H1 (cell line): ENCODE data around the gene KRTAP5-1. TPM values are rescaled to one million over a fixed set of nuclear protein-coding genes. Genes with fewer than 3 reads are reported as not detected.

Experiments used
- CTCF ChIA-PET: fragments of 300-600 bp; sonication (Branson Sonifier 250); formaldehyde crosslinking; loops from one replicate; lab custom pipeline; 2021; ENCODE audit not compliant: partially characterized antibody; lab: Charles Lee
- POLR2A ChIA-PET: fragments of 300-600 bp; sonication (Branson Sonifier 250); formaldehyde crosslinking; loops from one replicate; lab custom pipeline; 2021; ENCODE audit warnings: inconsistent platforms; ENCODE audit not compliant: partially characterized antibody; lab: Charles Lee
- DNase-seq, 2 experiments: peaks; one replicate each; pipeline versions ENCODE4 v3.0.0 to v3.0.0-alpha.2; 2010 to 2022; ENCODE audit warnings: low spot score in 2 of 2, low read depth in 1 of 2, mixed read lengths in 1 of 2
- FAIRE-seq: peaks from 2 replicates; lab custom pipeline; 2011; peaks lifted over from hg19 to GRCh38; lab: Jason Lieb, UNC
- H2AFZ ChIP-seq: 2 replicates; pipeline ENCODE4 v1.8.1; 2012; ENCODE audit warnings: low read length, inconsistent platforms
- H2AK5ac ChIP-seq: 2 replicates; pipeline ENCODE4 v1.6.1; 2013; ENCODE audit warnings: low read depth, low read length
- H2BK120ac ChIP-seq: replicated peaks from 2 replicates; pipeline ENCODE3; 2013; ENCODE audit warnings: low read depth, low read length, inconsistent platforms
- H2BK12ac ChIP-seq: 2 replicates; pipeline ENCODE4 v1.6.1; 2013; ENCODE audit warnings: low read depth, low read length
- H2BK15ac ChIP-seq: 2 replicates; pipeline ENCODE4 v1.6.1; 2013; ENCODE audit warnings: low read length
- H2BK20ac ChIP-seq: 2 replicates; pipeline ENCODE4 v1.6.1; 2013; ENCODE audit warnings: low read length
- H2BK5ac ChIP-seq: 2 replicates; pipeline ENCODE4 v1.6.1; 2013; ENCODE audit warnings: low read depth, low read length
- H3K14ac ChIP-seq: 2 replicates; pipeline ENCODE4 v1.6.1; 2013; ENCODE audit warnings: inconsistent platforms; ENCODE audit not compliant: insufficient read length
- H3K18ac ChIP-seq: 2 replicates; pipeline ENCODE4 v1.6.1; 2013; ENCODE audit warnings: low read length; ENCODE audit errors: extremely low read depth
- H3K23ac ChIP-seq: 2 replicates; pipeline ENCODE4 v1.6.1; 2013; ENCODE audit warnings: inconsistent platforms; ENCODE audit not compliant: insufficient read length
- H3K23me2 ChIP-seq: 2 replicates; pipeline ENCODE4 v1.6.1; 2013; ENCODE audit warnings: low read depth, low read length
- H3K27ac ChIP-seq: 2 replicates; pipeline ENCODE4 v1.6.1; 2011; ENCODE audit warnings: low read depth, low read length, inconsistent platforms
- H3K27me3 ChIP-seq, 4 experiments: replicated peaks in 1 of 4; 1 replicate in 1 of 4; 2 replicates in 3 of 4; pipeline versions ENCODE4 v1.6.1 to v1.8.1; 2011 to 2013; ENCODE audit warnings: low read length in 3 of 4, mild to moderate bottlenecking in 3 of 4, inconsistent platforms in 2 of 4, mixed read lengths in 2 of 4, moderate library complexity in 1 of 4; ENCODE audit not compliant: control insufficient read depth in 3 of 4, insufficient read depth in 3 of 4; ENCODE audit errors: extremely low read depth in 1 of 4
- H3K36me3 ChIP-seq, 4 experiments: 2 replicates each; pipeline versions ENCODE4 v1.6.1 to v1.8.1; 2011 to 2013; ENCODE audit warnings: mild to moderate bottlenecking in 4 of 4, low read length in 3 of 4, moderate library complexity in 2 of 4, control low read depth in 1 of 4, inconsistent platforms in 1 of 4; ENCODE audit not compliant: insufficient read depth in 4 of 4, control insufficient read depth in 2 of 4
- H3K4ac ChIP-seq: replicated peaks from 2 replicates; pipeline ENCODE3; 2013; ENCODE audit warnings: low read length, low read depth, mixed read lengths, inconsistent platforms; ENCODE audit not compliant: insufficient read length
- H3K4me1 ChIP-seq, 4 experiments: replicated peaks in 1 of 4; 1 replicate in 1 of 4; 2 replicates in 3 of 4; pipeline versions ENCODE4 v1.6.1 to v1.8.1; 2011 to 2013; ENCODE audit warnings: low read length in 3 of 4, inconsistent platforms in 2 of 4, mixed read lengths in 1 of 4; ENCODE audit not compliant: insufficient read depth in 4 of 4, control insufficient read depth in 3 of 4
- H3K4me2 ChIP-seq, 2 experiments: 2 replicates each; pipeline versions ENCODE4 v1.6.1 to v1.8.1; 2011 to 2013; ENCODE audit warnings: low read depth in 2 of 2, low read length in 2 of 2, control low read depth in 1 of 2, inconsistent platforms in 1 of 2, mild to moderate bottlenecking in 1 of 2; ENCODE audit not compliant: insufficient read depth in 1 of 2
- H3K4me3 ChIP-seq, 4 experiments: fragments of 200-600, 300-600 bp in 1 of 4; sonication (generic), shearing (Covaris generic), sonication (Bioruptor Twin) in 1 of 4; 2 replicates each; pipeline versions ENCODE4 v1.5.1 to v1.8.1; 2011 to 2016; ENCODE audit warnings: low read length in 4 of 4, low read depth in 3 of 4, control low read depth in 2 of 4, inconsistent platforms in 2 of 4, mild to moderate bottlenecking in 2 of 4, mixed read lengths in 1 of 4, moderate library complexity in 1 of 4; ENCODE audit not compliant: insufficient read depth in 2 of 4; ENCODE audit errors: extremely low read depth in 1 of 4
- H3K56ac ChIP-seq: replicated peaks from 2 replicates; pipeline ENCODE3; 2013; ENCODE audit warnings: low read depth, mild to moderate bottlenecking, mixed read lengths, low read length, inconsistent platforms; ENCODE audit not compliant: insufficient read length
- H3K79me1 ChIP-seq: 2 replicates; pipeline ENCODE4 v1.6.1; 2013; ENCODE audit warnings: low read depth, low read length, control low read depth
- H3K79me2 ChIP-seq, 2 experiments: 2 replicates each; pipeline versions ENCODE4 v1.6.1 to v1.8.1; 2012 to 2013; ENCODE audit warnings: low read length in 2 of 2, mild to moderate bottlenecking in 2 of 2, inconsistent platforms in 1 of 2; ENCODE audit not compliant: insufficient read depth in 2 of 2, control insufficient read depth in 1 of 2
- H3K9ac ChIP-seq, 4 experiments: replicated peaks in 1 of 4; 1 replicate in 1 of 4; 2 replicates in 3 of 4; pipeline versions ENCODE4 v1.6.1 to v1.8.1; 2011 to 2013; ENCODE audit warnings: low read depth in 3 of 4, low read length in 3 of 4, control low read depth in 2 of 4, mild to moderate bottlenecking in 2 of 4, moderate library complexity in 2 of 4, inconsistent platforms in 1 of 4; ENCODE audit errors: extremely low read depth in 1 of 4
- H3K9me3 ChIP-seq, 2 experiments: 2 replicates each; pipeline versions ENCODE4 v1.6.1 to v1.8.1; 2012 to 2013; ENCODE audit warnings: mild to moderate bottlenecking in 2 of 2, moderate library complexity in 2 of 2, control low read depth in 1 of 2, inconsistent platforms in 1 of 2, low read depth in 1 of 2, low read length in 1 of 2, mixed read lengths in 1 of 2; ENCODE audit not compliant: insufficient read depth in 2 of 2
- H4K20me1 ChIP-seq, 2 experiments: replicated peaks in 1 of 2; 2 replicates each; pipeline versions ENCODE3 to v1.8.1; 2011 to 2013; ENCODE audit warnings: inconsistent platforms in 2 of 2, low read length in 2 of 2, mild to moderate bottlenecking in 1 of 2; ENCODE audit not compliant: insufficient read depth in 2 of 2, control insufficient read depth in 1 of 2
- H4K5ac ChIP-seq: 2 replicates; pipeline ENCODE4 v1.6.1; 2013; ENCODE audit warnings: low read length, low read depth, mixed read lengths, inconsistent platforms; ENCODE audit not compliant: insufficient read length
- H4K8ac ChIP-seq: 2 replicates; pipeline ENCODE4 v1.8.0; 2013; ENCODE audit warnings: mild to moderate bottlenecking, moderate library complexity, low read length, inconsistent platforms; ENCODE audit not compliant: insufficient read depth; ENCODE audit errors: extremely low read depth
- H4K91ac ChIP-seq: replicated peaks from 2 replicates; pipeline ENCODE3; 2013; ENCODE audit warnings: low read length, mixed read lengths, inconsistent platforms; ENCODE audit not compliant: insufficient read length
- FOSL1 ChIP-seq: IDR thresholded peaks from 2 replicates; pipeline ENCODE4 v1.6.1; 2011; ENCODE audit warnings: mild to moderate bottlenecking, low read depth, low read length, moderate library complexity; ENCODE audit not compliant: insufficient read depth
- MAFK ChIP-seq: IDR thresholded peaks from 2 replicates; pipeline ENCODE4 v1.6.1; 2012; ENCODE audit warnings: low read depth, mild to moderate bottlenecking, improper control_type of control experiment, low read length
- RAD21 ChIP-seq, 2 experiments: IDR thresholded peaks in 1 of 2; conservative IDR thresholded peaks in 1 of 2; 2 replicates each; pipeline ENCODE4 v1.6.1; 2011; ENCODE audit warnings: low read depth in 2 of 2, low read length in 2 of 2, improper control_type of control experiment in 1 of 2, inconsistent platforms in 1 of 2, mild to moderate bottlenecking in 1 of 2, moderate library complexity in 1 of 2
- ZNF274 ChIP-seq: IDR thresholded peaks from 2 replicates; pipeline ENCODE4 v1.7.0; 2012; ENCODE audit warnings: low read length, borderline replicate concordance; ENCODE audit errors: extremely low read depth
- WGBS, 2 experiments: shearing (Covaris generic) in 1 of 2; methylation state at CpG; one replicate each; pipeline versions ENCODE4 v1.1.6 to v1.1.7; 2013 to 2015; ENCODE audit warnings: low lambda C conversion rate in 2 of 2, mixed read lengths in 2 of 2, inconsistent platforms in 1 of 2, low coverage in 1 of 2, missing lambda C conversion rate in 1 of 2; ENCODE audit not compliant: insufficient replicate concordance in 2 of 2, insufficient coverage in 1 of 2, insufficient read length in 1 of 2; ENCODE audit errors: extremely low coverage in 1 of 2, missing lambda C conversion rate in 1 of 2; 5-methylcytosine and 5-hydroxymethylcytosine counted together
- polyA plus RNA-seq, 7 experiments: library from polyadenylated mRNA; depleted of rRNA in 3 of 7; stranded (reverse) in 5 of 7; unstranded in 2 of 7; fragments of >200 nt in 5 of 7; fragments of 200-250 nt in 2 of 7; gene quantifications; 1 replicate in 5 of 7; 2 replicates in 1 of 7; 4 replicates in 1 of 7; pipeline versions ENCODE4 v1.2.1 to v1.2.3, GENCODE V29; 2011 to 2013; ENCODE audit warnings: missing spikeins in 2 of 7, mixed read lengths in 2 of 7
- total RNA-seq: library from RNA; stranded (reverse); fragmentation: NEBNext Ultra II Directional; extraction: Animal tissue kit (Norgen Biotek cat#: 25700); gene quantifications from 2 replicates; pipeline ENCODE4 v1.2.1, GENCODE V29; 2021
- TF ChIP-seq, protein P1 (sequence below), 3 experiments: IDR thresholded peaks; 1 replicate in 2 of 3; 2 replicates in 1 of 3; pipeline versions ENCODE4 v1.5.1 to v1.6.1; 2011; ENCODE audit warnings: low read length in 3 of 3, mild to moderate bottlenecking in 3 of 3, inconsistent platforms in 2 of 3, low read depth in 1 of 3, moderate library complexity in 1 of 3; ENCODE audit not compliant: insufficient read depth in 1 of 3; ENCODE audit errors: control extremely low read depth in 1 of 3

Gene KRTAP5-1
- total and polyA plus RNA-seq, 2 of the 8 experiments (the other 6 are each of a cell fraction or from before 2014, with no cell fraction given), result not detected

DNA sequence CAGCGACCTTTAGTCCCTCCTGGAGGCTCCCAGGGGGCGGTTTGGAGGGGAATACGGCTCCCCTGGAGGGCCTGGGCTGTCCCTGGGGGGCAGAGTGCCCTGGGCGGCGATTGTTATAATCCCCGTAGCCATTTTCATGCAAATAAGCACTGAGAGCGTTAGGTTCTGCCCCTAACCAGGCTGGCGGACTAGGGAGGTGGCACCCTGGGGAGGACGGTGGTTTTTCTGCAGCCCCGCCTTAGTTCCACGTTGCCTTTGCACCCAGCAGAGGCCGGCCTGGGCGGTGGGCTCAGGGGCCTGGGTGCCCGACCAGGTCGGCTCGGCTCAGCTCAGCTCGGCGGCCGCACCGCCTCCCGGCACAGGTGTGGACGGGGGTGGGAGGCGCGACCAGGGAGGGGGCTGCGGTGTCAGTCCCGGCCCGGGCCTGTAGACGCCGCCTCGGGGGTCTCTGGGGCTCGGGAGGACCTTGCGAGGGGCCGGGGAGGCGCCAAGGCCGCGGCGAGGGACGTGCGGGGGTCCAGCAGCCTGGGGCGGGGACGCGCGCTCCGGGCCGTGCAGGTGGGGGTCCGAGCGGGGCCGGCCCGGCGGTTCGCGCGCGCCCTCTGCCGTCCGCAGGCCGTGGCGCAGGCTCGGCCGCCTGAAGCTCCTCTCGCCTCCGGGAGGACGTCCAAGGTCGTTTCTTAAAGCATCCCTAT, 10.7 kb downstream of the KRTAP5-1 start:
- Histone ChIP-seq H2AFZ (no peak overlapping the region), H2BK12ac (no peak overlapping the region), H3K9me3 (peaks cover 0 to 6% of the 10 kb centered on the region in 2 experiments; a peak in 2 of 4 replicates), H2BK20ac (no peak overlapping the region), H2BK15ac (no peak overlapping the region), H2BK120ac (no peak overlapping the region), H3K23me2 (no peaks in the 10 kb centered on the region; the same call in 1 of the 2 replicates), H3K56ac (no peak overlapping the region), H3K23ac (no peak overlapping the region), H3K79me2 (no peaks in the 10 kb centered on the region), H3K4me1 (peaks cover 0 to 27% (median 16%) of the 10 kb centered on the region in 4 experiments; a peak in 6 of 7 replicates), H4K91ac (no peak overlapping the region), H2AK5ac (no peak overlapping the region), H2BK5ac (no peak overlapping the region), H4K8ac (0 out of 2 replicates have a peak overlapping the region, but pooled peaks have one; percentile 71), H3K4me2 (peak overlapping the region; percentile 48 to 79), H3K18ac (no peak overlapping the region), H3K4me3 (peak overlapping the region in 3 of 4 experiments; percentile 28 to 71 (median 36); a peak in 6 of 8 replicates), H3K36me3 (no peaks in the 10 kb centered on the region), H4K5ac (no peak overlapping the region), H3K14ac (no peak overlapping the region), H3K27me3 (peaks cover 18 to 49% (median 45%) of the 10 kb centered on the region in 4 experiments), H3K4ac (no peak overlapping the region), H3K27ac (no peak overlapping the region), H3K9ac (no peak overlapping the region), H3K79me1 (no peaks in the 10 kb centered on the region), H4K20me1 (peaks cover 2 to 15% of the 10 kb centered on the region in 2 experiments)
- DNase-seq (peak in 1 of 2 experiments; percentile 85), FAIRE-seq (no peak)
- WGBS, 2 experiments, result 4% methylated on average over 44 of the region's 64 CpGs; no CpG with 5 or more reads in 1 of the 2 experiments
- TF ChIP-seq FOSL1 (no peak), MAFK (no peak), RAD21 (IDR thresholded peaks at IDR 0.05 in 1 of 2, conservative IDR thresholded peaks at IDR 0.05 in 1 of 2; ENCODE audit: low read depth in 2 of 2, low read length in 2 of 2) (peak; percentile 66 to 85), ZNF274 (no peak)
- TF ChIP-seq, protein P1, sequence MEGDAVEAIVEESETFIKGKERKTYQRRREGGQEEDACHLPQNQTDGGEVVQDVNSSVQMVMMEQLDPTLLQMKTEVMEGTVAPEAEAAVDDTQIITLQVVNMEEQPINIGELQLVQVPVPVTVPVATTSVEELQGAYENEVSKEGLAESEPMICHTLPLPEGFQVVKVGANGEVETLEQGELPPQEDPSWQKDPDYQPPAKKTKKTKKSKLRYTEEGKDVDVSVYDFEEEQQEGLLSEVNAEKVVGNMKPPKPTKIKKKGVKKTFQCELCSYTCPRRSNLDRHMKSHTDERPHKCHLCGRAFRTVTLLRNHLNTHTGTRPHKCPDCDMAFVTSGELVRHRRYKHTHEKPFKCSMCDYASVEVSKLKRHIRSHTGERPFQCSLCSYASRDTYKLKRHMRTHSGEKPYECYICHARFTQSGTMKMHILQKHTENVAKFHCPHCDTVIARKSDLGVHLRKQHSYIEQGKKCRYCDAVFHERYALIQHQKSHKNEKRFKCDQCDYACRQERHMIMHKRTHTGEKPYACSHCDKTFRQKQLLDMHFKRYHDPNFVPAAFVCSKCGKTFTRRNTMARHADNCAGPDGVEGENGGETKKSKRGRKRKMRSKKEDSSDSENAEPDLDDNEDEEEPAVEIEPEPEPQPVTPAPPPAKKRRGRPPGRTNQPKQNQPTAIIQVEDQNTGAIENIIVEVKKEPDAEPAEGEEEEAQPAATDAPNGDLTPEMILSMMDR (IDR thresholded peaks at IDR 0.05; ENCODE audit: control extremely low read depth in 1 of 3, insufficient read depth in 1 of 3, low read depth in 1 of 3, low read length in 3 of 3), result peak in 2 of 3 experiments; percentile 80 to 91; a peak in 3 of 4 replicates
- POLR2A ChIA-PET, result interaction anchor here (1.3 to 2.6 kb wide), 5 partner anchors 10 to 27 kb away, joined by 5 to 34 read pairs (median 6); no protein-coding TSS in a partner anchor
- CTCF ChIA-PET, result interaction anchor here (0.6 to 8.2 kb wide), 35 partner anchors 9 to 525 kb away, joined by 3 to 144 read pairs (median 4); partner anchors contain the start of genes KRTAP5-1, KRTAP5-2, KRTAP5-5 and SYT8
